SKM-1 treated with dmso at 0.1 percent for 144 hours (cell line): ENCODE measurements around the gene ARL15.
A peak's percentile ranks its signal among the peaks of the same experiment; 100 is the strongest.

Source experiments
- DNase-seq: peaks from one replicate; lab custom pipeline; 2025; ENCODE audit not compliant: unreplicated experiment; lab: John Stamatoyannopoulos, UW

The ARL15 gene

GRCh38 chr5:54162184-54162583, 148.2 kb downstream of the ARL15 start:
- no peak for DNase-seq

GRCh38 chr5:54160329-54160728, 150.0 kb downstream of the ARL15 start:
- DNase-seq = no peak

- no peak for DNase-seq
These were observed 150.5 kb downstream of the ARL15 start for GRCh38 chr5:54159893-54160195.

GRCh38 chr5:54159153-54159892, 151.1 kb downstream of the ARL15 start:
- DNase-seq = peak; percentile 60

GRCh38 chr5:54156577-54156976, 153.8 kb downstream of the ARL15 start:
- no peak for DNase-seq

GRCh38 chr5:54150841-54151240, 159.5 kb downstream of the ARL15 start:
- no peak for DNase-seq

GRCh38 chr5:54148858-54149257, 161.5 kb downstream of the ARL15 start:
- DNase-seq = no peak

GRCh38 chr5:54148067-54148845, 162.1 kb downstream of the ARL15 start:
- no peak for DNase-seq

GRCh38 chr5:54146916-54147315, 163.5 kb downstream of the ARL15 start:
- no peak for DNase-seq

- no peak for DNase-seq
These were observed 164.0 kb downstream of the ARL15 start for GRCh38 chr5:54146390-54146789.

- no peak for DNase-seq
These were observed 170.0 kb downstream of the ARL15 start for GRCh38 chr5:54140247-54140840.

- no peak for DNase-seq
These were observed 173.6 kb downstream of the ARL15 start for GRCh38 chr5:54136516-54137440.

GRCh38 chr5:54135042-54135441, 175.3 kb downstream of the ARL15 start:
- no peak for DNase-seq

- no peak for DNase-seq
These were observed 176.5 kb downstream of the ARL15 start for GRCh38 chr5:54133917-54134316.

- no peak for DNase-seq
These were observed 189.9 kb downstream of the ARL15 start for GRCh38 chr5:54120473-54120872.

GRCh38 chr5:54117957-54118356, 192.4 kb downstream of the ARL15 start:
- no peak for DNase-seq

GRCh38 chr5:54115735-54116403, 194.5 kb downstream of the ARL15 start:
- DNase-seq = no peak

- DNase-seq = no peak
These were observed 197.3 kb downstream of the ARL15 start for GRCh38 chr5:54113060-54113459.

- no peak for DNase-seq
These were observed 200.6 kb downstream of the ARL15 start for GRCh38 chr5:54109626-54110330.

- DNase-seq = no peak
These were observed 202.2 kb downstream of the ARL15 start for GRCh38 chr5:54108136-54108535.
